Measurements from ENCODE around the gene ERAP2. TPM values are rescaled to one million over a fixed set of nuclear protein-coding genes. Genes with fewer than 3 reads are reported as not detected.

Gene ERAP2
- total RNA-seq, 2 donors from 2014 or later, result 103 to 301 TPM

- peak overlapping the region; percentile 90 for H3K4me3 Mint-ChIP-seq
- no peaks in the 10 kb centered on the region for H3K9me3 Mint-ChIP-seq
- H3K27ac Mint-ChIP-seq, result peak overlapping the region; percentile 93 to 95
- no peak for ATAC-seq
- H3K4me1 Mint-ChIP-seq (ENCODE audit: low read depth in 2 of 2), result peaks cover 62 to 74% of the 10 kb centered on the region in 2 donors
- H3K27me3 Mint-ChIP-seq, result no peaks in the 10 kb centered on the region
- peak; percentile 68 for DNase-seq (ENCODE audit: low spot score)
- peaks cover 6% of the 10 kb centered on the region for H3K36me3 Mint-ChIP-seq
Observed at GRCh38 chr5:96933764-96934707, 57.7 kb downstream of the ERAP2 start.

- Mint-ChIP-seq H3K27ac (peak overlapping the region; percentile 93 to 95), H3K36me3 (peaks cover 6% of the 10 kb centered on the region), H3K4me1 (ENCODE audit: low read depth in 2 of 2) (peaks cover 57 to 71% of the 10 kb centered on the region in 2 donors), H3K9me3 (no peaks in the 10 kb centered on the region), H3K4me3 (peak overlapping the region; percentile 90), H3K27me3 (no peaks in the 10 kb centered on the region)
- DNase-seq (ENCODE audit: low spot score) (peak; percentile 98), ATAC-seq (peak; percentile 89 to 91)
Observed at GRCh38 chr5:96934708-96935558, 58.6 kb downstream of the ERAP2 start.

DNA sequence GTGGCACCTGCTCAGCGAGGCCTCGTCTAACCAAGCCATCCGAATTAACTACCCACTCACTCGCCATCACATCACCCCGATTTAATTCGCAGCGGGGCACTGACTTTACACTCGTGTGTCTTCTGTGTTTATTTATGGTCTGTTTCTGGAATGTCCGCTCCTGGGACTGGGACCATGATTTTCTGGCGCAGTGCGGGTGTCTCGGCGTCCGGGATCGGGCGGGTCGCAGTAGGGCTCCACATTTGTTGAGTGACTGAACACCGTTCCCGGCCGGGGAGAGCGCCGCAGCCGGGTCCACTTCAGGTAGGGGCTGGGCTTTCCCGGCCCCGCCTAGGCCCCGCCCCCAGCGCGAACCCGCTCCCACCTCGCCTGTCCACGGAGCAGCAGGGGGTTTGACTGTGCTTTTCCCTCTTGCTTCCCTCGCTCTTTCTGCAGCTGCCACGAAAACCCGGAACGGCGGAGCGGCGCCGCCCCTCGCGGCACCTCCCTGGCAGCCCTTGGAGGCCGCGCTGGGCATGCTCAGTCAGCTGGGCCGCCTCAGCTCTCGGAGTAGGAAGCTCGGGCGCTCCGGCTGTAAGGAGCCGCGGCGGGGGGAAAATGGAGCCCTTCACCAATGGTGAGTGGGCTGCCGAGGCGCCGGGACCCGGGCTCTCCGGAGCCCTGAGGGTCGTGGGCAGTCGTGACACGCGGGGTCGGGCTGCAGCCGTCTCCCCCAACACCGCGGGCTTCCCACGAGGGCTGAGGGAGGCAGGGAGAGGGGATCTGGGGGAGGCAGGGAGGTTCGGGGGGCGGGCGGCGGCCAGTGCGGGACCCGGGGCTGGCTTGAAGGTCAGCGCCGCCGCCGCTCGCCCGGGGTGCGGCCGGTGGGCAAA is 59.5 kb downstream of the ERAP2 start, which contains the start of gene LNPEP:
TSS of gene LNPEP (plus strand) at position 522 of the 872 bp plus-strand sequence. CDS start at position 598, 76 bp downstream.
- peak; percentile 73 to 84 for ATAC-seq
- Mint-ChIP-seq H3K27ac (peak within 1 kb of the TSS; percentile 93 to 95), H3K27me3 (no peaks in the 10 kb centered on the region), H3K36me3 (peaks cover 6% of the 10 kb centered on the region), H3K4me1 (ENCODE audit: low read depth in 2 of 2) (peaks cover 57 to 71% of the 10 kb centered on the region in 2 donors), H3K9me3 (no peaks in the 10 kb centered on the region), H3K4me3 (peak within 1 kb of the TSS; percentile 90)
- peak; percentile 97 for DNase-seq (ENCODE audit: low spot score)

GRCh38 chr5:96936431-96937320 is 60.4 kb downstream of the ERAP2 start:
- Mint-ChIP-seq H3K27me3 (no peaks in the 10 kb centered on the region), H3K36me3 (peaks cover 10% of the 10 kb centered on the region), H3K27ac (peak overlapping the region; percentile 93 to 95), H3K9me3 (no peaks in the 10 kb centered on the region), H3K4me1 (ENCODE audit: low read depth in 2 of 2) (peaks cover 58 to 72% of the 10 kb centered on the region in 2 donors), H3K4me3 (peak overlapping the region; percentile 90)
- peak; percentile 80 for DNase-seq (ENCODE audit: low spot score)
- peak in 1 of 2 donors; percentile 28 for ATAC-seq

DNA sequence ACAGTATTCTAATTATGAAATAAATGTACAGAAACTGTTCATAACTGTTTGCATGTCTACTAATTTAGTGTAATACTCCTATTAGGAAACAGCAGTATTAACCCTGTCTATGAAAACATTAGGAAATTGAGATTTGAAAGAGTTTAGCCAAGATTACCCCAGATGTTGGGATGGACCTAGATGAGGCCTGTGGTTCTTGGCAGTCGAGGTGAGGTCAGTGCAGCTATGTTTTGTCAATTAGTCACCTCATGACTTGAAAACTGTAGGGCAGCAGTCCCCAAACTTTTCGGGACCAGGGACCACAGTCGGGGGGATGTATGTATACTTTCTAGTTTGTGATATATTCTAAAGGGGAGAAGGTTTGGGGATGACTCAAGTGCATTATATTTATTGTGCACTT is 64.3 kb downstream of the ERAP2 start:
- Mint-ChIP-seq H3K36me3 (peaks cover 17% of the 10 kb centered on the region), H3K27ac (peak overlapping the region; percentile 38 to 70), H3K9me3 (no peaks in the 10 kb centered on the region), H3K4me3 (peak overlapping the region; percentile 48), H3K27me3 (no peaks in the 10 kb centered on the region), H3K4me1 (ENCODE audit: low read depth in 2 of 2) (peaks cover 57 to 68% of the 10 kb centered on the region in 2 donors)
- ATAC-seq, result no peak
- no peak for DNase-seq (ENCODE audit: low spot score)

DNA sequence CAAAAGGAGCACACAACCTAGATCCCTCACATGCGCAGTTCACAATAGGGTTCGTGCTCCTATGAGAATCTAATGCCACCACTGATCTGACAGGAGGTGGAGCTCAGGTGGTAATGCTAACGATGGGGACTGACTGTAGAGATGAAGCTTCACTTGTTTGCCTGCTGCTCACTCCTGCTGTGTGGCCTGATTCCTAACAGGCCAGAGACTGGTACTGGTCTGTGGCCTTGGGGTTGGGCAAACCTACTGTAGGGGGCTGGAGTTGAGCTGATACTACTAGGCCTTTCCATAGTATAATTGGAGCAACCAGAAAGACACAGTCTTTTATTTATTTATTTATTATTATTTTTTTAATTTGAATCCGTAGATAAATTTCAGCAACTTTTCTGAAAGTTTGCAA is 64.8 kb downstream of the ERAP2 start:
- no peak for DNase-seq (ENCODE audit: low spot score)
- no peaks in the 10 kb centered on the region for H3K9me3 Mint-ChIP-seq
- peaks cover 17% of the 10 kb centered on the region for H3K36me3 Mint-ChIP-seq
- H3K4me1 Mint-ChIP-seq (ENCODE audit: low read depth in 2 of 2), result peaks cover 62 to 73% of the 10 kb centered on the region in 2 donors
- H3K27me3 Mint-ChIP-seq, result no peaks in the 10 kb centered on the region
- ATAC-seq, result no peak
- peak overlapping the region; percentile 73 to 78 for H3K27ac Mint-ChIP-seq
- H3K4me3 Mint-ChIP-seq, result peak overlapping the region; percentile 48

- Mint-ChIP-seq H3K36me3 (peaks cover 17% of the 10 kb centered on the region), H3K27ac (peak overlapping the region; percentile 73 to 78), H3K4me3 (peak overlapping the region; percentile 69), H3K27me3 (no peaks in the 10 kb centered on the region), H3K9me3 (no peaks in the 10 kb centered on the region), H3K4me1 (ENCODE audit: low read depth in 2 of 2) (peaks cover 60 to 75% of the 10 kb centered on the region in 2 donors)
- no peak for DNase-seq (ENCODE audit: low spot score)
- ATAC-seq, result peak; percentile 76 to 80
Observed at GRCh38 chr5:96942078-96942477, 65.8 kb downstream of the ERAP2 start.

DNA sequence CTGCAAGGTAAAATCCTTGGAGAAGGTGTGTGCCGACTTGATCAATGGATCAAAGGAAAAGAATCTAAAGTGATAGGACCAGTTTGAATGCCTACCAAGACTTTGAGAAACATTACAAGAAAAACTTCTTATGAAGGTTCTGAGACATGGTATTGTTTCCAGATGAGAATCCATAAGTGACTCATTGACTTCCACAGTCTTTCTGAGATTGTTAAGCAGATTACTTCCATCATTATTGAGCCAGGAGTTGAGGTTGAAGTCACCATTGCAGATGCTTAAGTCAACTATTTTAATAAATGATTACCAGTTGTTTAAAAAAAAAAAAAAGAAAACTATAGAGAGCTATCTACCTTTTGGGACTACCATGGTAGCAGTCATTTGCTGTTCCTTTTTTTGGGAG is 66.6 kb downstream of the ERAP2 start:
- H3K9me3 Mint-ChIP-seq, result no peaks in the 10 kb centered on the region
- no peaks in the 10 kb centered on the region for H3K27me3 Mint-ChIP-seq
- DNase-seq (ENCODE audit: low spot score), result no peak
- peaks cover 58 to 75% of the 10 kb centered on the region in 2 donors for H3K4me1 Mint-ChIP-seq (ENCODE audit: low read depth in 2 of 2)
- peak overlapping the region in 1 of 2 donors; percentile 64 for H3K27ac Mint-ChIP-seq
- ATAC-seq, result no peak
- H3K36me3 Mint-ChIP-seq, result peaks cover 17% of the 10 kb centered on the region
- no peak overlapping the region for H3K4me3 Mint-ChIP-seq

DNA sequence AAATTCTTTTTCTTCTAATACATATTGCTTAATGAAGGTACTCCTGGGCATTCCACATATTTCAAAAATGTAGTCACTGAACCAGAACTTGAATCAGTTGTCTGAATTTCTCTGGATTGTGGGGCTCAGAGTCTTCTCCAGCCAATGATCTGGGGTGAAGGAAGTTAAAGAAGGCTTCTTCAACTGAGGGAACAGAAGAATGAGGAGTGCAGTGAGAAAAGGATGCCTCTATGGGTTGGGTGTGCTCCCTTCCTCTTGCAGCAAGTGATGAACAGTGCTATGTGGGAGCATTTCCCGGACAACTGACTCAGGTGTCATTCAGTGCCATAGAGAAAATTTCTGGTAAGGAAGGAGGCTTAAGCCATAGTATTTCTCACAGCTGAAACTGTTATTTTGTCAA is 67.5 kb downstream of the ERAP2 start:
- no peak for ATAC-seq
- peak overlapping the region; percentile 57 to 64 for H3K27ac Mint-ChIP-seq
- peaks cover 49 to 66% of the 10 kb centered on the region in 2 donors for H3K4me1 Mint-ChIP-seq (ENCODE audit: low read depth in 2 of 2)
- peak overlapping the region; percentile 22 for H3K4me3 Mint-ChIP-seq
- no peaks in the 10 kb centered on the region for H3K9me3 Mint-ChIP-seq
- peaks cover 11% of the 10 kb centered on the region for H3K36me3 Mint-ChIP-seq
- DNase-seq (ENCODE audit: low spot score), result no peak
- H3K27me3 Mint-ChIP-seq, result no peaks in the 10 kb centered on the region

DNA sequence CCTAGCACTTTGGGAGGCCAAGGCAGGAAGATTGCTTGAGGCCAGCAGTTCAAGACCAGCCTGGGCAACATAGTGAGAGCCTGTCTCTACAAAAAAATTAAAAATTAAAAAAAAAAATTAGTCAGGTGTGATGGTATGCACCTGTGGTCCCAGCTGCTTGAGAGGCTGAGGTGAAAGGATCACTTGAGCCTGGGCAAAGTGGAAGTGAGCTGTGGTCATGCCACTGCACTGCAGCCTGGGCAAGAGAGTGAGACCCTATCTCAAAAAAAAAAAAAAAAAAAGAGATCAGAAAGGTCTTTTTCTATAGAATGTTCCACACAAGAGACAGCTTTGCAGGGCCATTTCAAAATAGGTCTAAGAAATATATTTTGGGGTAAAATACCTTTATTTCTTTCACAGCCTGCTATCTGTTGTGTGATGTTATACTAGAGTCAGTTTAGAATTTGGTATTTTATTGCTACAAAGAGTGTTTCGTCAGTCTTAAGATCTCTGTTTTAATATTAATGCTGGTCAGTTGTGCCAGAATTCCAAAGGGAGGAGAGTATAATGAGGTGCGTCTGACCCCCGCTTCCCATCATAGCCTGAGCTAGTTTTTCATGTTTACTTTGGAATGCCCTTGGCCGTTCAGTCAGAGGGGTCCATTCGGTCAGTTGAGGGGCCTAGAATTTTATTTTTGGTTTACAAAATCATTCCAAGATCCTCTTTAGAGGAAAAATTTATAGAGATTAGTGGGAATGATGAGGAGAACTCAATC is 69.0 kb downstream of the ERAP2 start:
- Mint-ChIP-seq H3K27ac (peak overlapping the region in 1 of 2 donors; percentile 9), H3K36me3 (peaks cover 15% of the 10 kb centered on the region), H3K9me3 (no peaks in the 10 kb centered on the region), H3K4me3 (no peak overlapping the region), H3K27me3 (no peaks in the 10 kb centered on the region), H3K4me1 (ENCODE audit: low read depth in 2 of 2) (peaks cover 56 to 70% of the 10 kb centered on the region in 2 donors)
- DNase-seq (ENCODE audit: low spot score), result no peak
- ATAC-seq, result no peak

DNA sequence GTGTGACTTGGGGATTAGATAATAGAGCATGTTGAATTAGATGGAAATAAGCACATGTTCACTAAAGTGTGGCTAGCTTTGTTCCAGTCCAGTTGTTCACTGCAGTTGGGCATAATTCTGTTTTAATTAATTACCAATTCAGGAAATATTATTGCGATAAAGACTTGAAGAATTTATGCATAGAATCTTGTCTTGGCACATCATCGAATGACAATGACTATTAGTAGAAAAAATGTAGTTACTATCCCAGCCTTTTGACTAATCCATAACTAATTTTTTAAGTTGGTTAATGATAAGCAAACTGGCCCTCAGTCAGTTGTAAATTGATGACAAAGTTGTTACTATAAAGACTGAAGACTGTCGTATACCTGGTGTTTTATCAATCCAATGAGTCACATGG is 70.1 kb downstream of the ERAP2 start:
- Mint-ChIP-seq H3K27ac (peak overlapping the region; percentile 5 to 9), H3K27me3 (no peaks in the 10 kb centered on the region), H3K36me3 (peaks cover 14% of the 10 kb centered on the region), H3K9me3 (no peaks in the 10 kb centered on the region), H3K4me1 (ENCODE audit: low read depth in 2 of 2) (peaks cover 48 to 62% of the 10 kb centered on the region in 2 donors), H3K4me3 (no peak overlapping the region)
- ATAC-seq (no peak), DNase-seq (ENCODE audit: low spot score) (no peak)

All from natural killer cell treated with Interleukin-12 subunit alpha and Interleukin-12 subunit beta and Interleukin-15 and Interleukin-18, amount 100 ng/mL, for 72 hours (primary cell).